Smooth muscle cell of trachea (primary cell): Measurements from ENCODE around the gene IQGAP1. TPM values are rescaled to one million over a fixed set of nuclear protein-coding genes. Genes with fewer than 3 reads are reported as not detected.

ENCODE experiments used
- total RNA-seq: library from RNA; depleted of rRNA; stranded (reverse); fragments of >200 nt; gene quantifications from 2 replicates; pipeline ENCODE4 v1.2.1, GENCODE V29; 2014

Gene IQGAP1, protein sequence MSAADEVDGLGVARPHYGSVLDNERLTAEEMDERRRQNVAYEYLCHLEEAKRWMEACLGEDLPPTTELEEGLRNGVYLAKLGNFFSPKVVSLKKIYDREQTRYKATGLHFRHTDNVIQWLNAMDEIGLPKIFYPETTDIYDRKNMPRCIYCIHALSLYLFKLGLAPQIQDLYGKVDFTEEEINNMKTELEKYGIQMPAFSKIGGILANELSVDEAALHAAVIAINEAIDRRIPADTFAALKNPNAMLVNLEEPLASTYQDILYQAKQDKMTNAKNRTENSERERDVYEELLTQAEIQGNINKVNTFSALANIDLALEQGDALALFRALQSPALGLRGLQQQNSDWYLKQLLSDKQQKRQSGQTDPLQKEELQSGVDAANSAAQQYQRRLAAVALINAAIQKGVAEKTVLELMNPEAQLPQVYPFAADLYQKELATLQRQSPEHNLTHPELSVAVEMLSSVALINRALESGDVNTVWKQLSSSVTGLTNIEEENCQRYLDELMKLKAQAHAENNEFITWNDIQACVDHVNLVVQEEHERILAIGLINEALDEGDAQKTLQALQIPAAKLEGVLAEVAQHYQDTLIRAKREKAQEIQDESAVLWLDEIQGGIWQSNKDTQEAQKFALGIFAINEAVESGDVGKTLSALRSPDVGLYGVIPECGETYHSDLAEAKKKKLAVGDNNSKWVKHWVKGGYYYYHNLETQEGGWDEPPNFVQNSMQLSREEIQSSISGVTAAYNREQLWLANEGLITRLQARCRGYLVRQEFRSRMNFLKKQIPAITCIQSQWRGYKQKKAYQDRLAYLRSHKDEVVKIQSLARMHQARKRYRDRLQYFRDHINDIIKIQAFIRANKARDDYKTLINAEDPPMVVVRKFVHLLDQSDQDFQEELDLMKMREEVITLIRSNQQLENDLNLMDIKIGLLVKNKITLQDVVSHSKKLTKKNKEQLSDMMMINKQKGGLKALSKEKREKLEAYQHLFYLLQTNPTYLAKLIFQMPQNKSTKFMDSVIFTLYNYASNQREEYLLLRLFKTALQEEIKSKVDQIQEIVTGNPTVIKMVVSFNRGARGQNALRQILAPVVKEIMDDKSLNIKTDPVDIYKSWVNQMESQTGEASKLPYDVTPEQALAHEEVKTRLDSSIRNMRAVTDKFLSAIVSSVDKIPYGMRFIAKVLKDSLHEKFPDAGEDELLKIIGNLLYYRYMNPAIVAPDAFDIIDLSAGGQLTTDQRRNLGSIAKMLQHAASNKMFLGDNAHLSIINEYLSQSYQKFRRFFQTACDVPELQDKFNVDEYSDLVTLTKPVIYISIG (N-terminal part only)
- total RNA-seq: 215 and 278 TPM in 2 replicates

DNA sequence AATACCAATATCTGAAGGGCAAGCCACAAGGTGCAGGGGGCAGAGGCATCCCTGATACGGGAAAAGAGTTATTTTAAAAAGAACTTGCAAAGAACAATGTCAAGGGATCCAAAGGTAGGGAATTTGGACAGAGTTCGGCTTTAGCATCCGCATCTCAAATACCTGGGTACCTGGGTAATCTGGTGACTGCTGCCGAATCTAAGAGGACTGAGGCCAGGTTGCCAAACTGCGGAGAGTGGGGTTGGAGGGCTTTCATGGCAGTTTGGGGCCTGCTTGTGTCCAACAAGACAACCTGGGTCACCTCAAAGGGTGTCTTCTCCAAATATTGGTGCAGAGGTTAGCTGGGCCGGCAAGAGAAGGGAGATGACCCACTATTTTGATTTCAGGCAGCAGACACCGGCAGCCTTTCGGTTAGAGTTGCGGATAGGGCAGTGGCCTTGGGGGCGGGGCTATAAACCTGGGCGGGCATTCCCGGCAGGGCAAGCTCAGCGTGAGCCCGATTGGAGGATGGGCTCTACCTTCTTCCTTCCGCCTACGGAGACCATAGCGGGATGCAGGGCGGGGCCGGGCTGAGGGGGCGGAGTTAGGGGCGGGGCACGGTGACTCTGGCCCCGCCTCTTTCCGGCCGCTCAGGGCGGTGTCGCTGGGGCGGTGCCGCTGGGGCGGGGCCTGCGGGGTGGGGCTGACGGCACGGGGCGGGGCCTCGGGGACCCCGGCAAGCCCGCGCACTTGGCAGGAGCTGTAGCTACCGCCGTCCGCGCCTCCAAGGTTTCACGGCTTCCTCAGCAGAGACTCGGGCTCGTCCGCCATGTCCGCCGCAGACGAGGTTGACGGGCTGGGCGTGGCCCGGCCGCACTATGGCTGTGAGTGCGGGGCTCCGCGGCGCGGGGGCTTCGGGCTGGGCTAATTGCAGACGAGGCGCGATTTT lies at the start of gene IQGAP1:
IQGAP1 (plus strand) TSS at position 709 of the 928 bp plus-strand sequence; CDS start at position 809, 100 bp downstream.

DNA sequence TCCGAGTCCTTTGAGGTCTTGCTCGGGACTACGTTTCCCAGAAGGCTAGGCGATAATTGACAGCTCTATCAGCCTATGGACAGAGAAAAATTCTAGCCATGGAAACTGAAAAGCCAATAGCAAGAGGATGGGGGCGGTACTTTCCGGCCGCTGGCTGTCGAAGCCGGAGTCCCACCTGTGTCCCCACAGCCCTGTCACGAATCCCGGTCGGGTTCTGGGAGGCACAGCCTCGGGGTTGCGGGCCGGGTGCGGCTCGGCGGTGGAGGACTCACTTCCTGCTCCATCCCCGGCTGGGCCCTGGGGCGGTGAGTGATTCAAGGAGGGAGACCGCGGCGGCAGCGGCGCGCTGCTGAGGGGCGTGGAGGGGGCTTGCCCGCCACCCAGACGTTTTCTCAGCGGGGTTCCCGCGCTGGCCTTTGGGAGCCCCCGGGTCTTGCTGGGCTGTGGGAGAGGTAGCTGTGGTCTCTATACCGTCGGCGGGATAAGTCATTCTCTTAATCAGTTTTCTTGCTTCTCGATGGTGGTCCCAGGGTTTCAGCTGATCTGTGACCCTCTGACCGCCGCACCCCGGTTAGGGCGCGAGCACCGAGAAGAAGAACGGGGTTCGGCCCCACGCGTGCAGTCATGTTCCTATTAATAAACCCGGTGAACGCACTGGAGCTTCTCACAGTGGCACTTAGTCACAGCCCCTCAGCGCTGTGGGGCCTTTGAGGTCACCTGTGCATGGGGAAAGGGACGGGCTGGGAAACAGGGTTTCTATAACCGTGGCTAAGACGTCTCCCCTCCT lies 35.7 kb upstream of the IQGAP1 start, which contains the start of gene ZNF774:
ZNF774 (plus strand) TSS at position 178 of the 787 bp plus-strand sequence. CDS start 2,377 bp downstream, outside the sequence.

DNA sequence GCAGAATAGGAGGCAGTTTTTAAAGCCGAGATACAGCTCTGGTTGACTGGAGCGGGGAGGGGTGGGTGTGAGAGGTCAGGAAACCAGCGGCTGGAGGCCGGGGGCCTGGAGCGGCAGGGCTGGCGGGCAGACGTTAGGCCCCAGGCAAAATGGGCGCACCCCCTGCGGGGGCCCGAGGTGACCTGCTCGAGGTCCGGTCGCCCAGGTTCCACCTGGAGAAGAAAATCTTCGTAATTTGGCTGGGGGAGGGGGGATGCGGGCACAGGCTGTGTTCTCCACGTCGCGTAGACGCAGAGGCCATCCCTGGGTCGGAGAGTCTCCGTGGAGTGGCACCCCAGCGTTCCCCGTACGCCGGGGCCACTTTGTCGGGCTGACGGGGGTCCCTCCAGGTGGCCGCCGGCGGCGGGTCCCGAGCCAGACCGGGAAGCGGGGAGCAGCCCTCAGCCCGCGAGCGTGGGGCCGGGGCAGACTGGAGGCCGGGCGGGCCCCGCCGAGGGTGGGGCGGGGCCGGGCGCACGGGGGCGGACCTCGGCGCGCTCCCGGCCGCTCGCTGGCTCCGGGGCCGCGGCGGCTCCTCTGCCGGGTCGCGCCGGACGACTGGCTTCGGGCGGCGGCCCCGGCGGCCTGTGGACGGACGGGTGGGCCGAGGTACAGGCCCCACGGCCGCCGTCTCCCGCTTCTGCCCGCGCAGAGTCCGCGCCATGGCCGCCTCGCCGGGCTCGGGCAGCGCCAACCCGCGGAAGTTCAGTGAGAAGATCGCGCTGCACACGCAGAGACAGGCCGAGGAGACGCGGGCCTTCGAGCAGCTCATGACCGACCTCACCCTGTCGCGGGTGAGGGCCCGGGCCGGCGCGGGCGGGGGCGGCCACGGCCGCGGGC lies 141.6 kb downstream of the IQGAP1 start, which contains the start of gene CRTC3:
CRTC3 (plus strand) TSS at position 553 of the 879 bp plus-strand sequence; CDS start at position 702, 149 bp downstream.

Other genes with a start within 250 kb of the IQGAP1 start
- gene SEMA4B, start 186.9 kb upstream of the IQGAP1 start, total RNA-seq: 19.9 and 25.6 TPM in 2 replicates
- 28.9 and 31.9 TPM in 2 replicates for gene CIB1, start 154.3 kb upstream of the IQGAP1 start, total RNA-seq
- gene GDPGP1, start 154.0 kb upstream of the IQGAP1 start, total RNA-seq: 5.5 and 10.4 TPM in 2 replicates
- not detected in 2 replicates for gene TTLL13, start 138.7 kb upstream of the IQGAP1 start, total RNA-seq
- 62.1 and 91.1 TPM in 2 replicates for gene NGRN, start 122.6 kb upstream of the IQGAP1 start, total RNA-seq
- gene ZNF774, start 36.0 kb upstream of the IQGAP1 start, total RNA-seq: 1.5 and 1.9 TPM in 2 replicates
- 12.4 and 17.7 TPM in 2 replicates for gene CRTC3, start 141.7 kb downstream of the IQGAP1 start, total RNA-seq